Mesenchymal stem cell (in vitro differentiated cells and primary cell): Measurements from ENCODE around the gene UGT1A8.

Experiments used
- DNase-seq: peaks from one replicate; pipeline ENCODE4 v3.0.0-alpha.2; 2013
- H2AFZ ChIP-seq: one replicate; pipeline ENCODE4 v1.6.1; 2013; ENCODE audit warnings: low read depth, mild to moderate bottlenecking, control low read depth, inconsistent platforms, low read length, moderate library complexity
- H2AK5ac ChIP-seq: 2 replicates; pipeline ENCODE4 v1.6.1; 2013; ENCODE audit warnings: low read length, moderate library complexity, mild to moderate bottlenecking, inconsistent platforms; ENCODE audit not compliant: severe bottlenecking
- H2BK120ac ChIP-seq: one replicate; pipeline ENCODE4 v1.6.1; 2013; ENCODE audit warnings: low read depth, mild to moderate bottlenecking, inconsistent platforms, low read length, moderate library complexity
- H2BK12ac ChIP-seq, 2 experiments: one replicate each; pipeline ENCODE4 v1.6.1; 2013; ENCODE audit warnings: inconsistent platforms in 2 of 2, low read length in 2 of 2, mild to moderate bottlenecking in 2 of 2, moderate library complexity in 2 of 2, control low read depth in 1 of 2
- H2BK15ac ChIP-seq: one replicate; pipeline ENCODE4 v1.6.1; 2013; ENCODE audit warnings: mild to moderate bottlenecking, low read depth, inconsistent platforms; ENCODE audit not compliant: poor library complexity, severe bottlenecking
- H2BK5ac ChIP-seq: 2 replicates; pipeline ENCODE4 v1.6.1; 2013; ENCODE audit warnings: low read depth, mild to moderate bottlenecking, low read length, control low read depth, inconsistent platforms; ENCODE audit not compliant: poor library complexity, severe bottlenecking
- H3K14ac ChIP-seq, 2 experiments: one replicate each; pipeline ENCODE4 v1.6.1; 2013; ENCODE audit warnings: inconsistent platforms in 2 of 2, low read length in 2 of 2, control low read depth in 1 of 2, mild to moderate bottlenecking in 1 of 2, moderate library complexity in 1 of 2
- H3K18ac ChIP-seq, 2 experiments: one replicate each; pipeline ENCODE4 v1.6.1; 2013; ENCODE audit warnings: inconsistent platforms in 2 of 2, low read length in 2 of 2, control low read depth in 1 of 2, low read depth in 1 of 2, mild to moderate bottlenecking in 1 of 2
- H3K23ac ChIP-seq, 2 experiments: one replicate each; pipeline ENCODE4 v1.6.1; 2013; ENCODE audit warnings: inconsistent platforms in 2 of 2, low read length in 2 of 2, mild to moderate bottlenecking in 2 of 2, moderate library complexity in 2 of 2, control low read depth in 1 of 2
- H3K27ac ChIP-seq: 2 replicates; pipeline ENCODE4 v1.5.1; 2013; ENCODE audit warnings: mild to moderate bottlenecking, moderate library complexity, low read length, control low read depth, inconsistent platforms; ENCODE audit not compliant: poor library complexity, severe bottlenecking
- H3K27me3 ChIP-seq, 2 experiments: 2 replicates each; pipeline versions ENCODE4 v1.6.1 to v1.7.0; 2013; ENCODE audit warnings: low read length in 2 of 2, mild to moderate bottlenecking in 2 of 2, moderate library complexity in 2 of 2, control low read depth in 1 of 2, inconsistent platforms in 1 of 2; ENCODE audit not compliant: control insufficient read depth in 1 of 2, insufficient read depth in 1 of 2
- H3K36me3 ChIP-seq, 2 experiments: 2 replicates each; pipeline versions ENCODE4 v1.6.1 to v1.7.0; 2013; ENCODE audit warnings: low read length in 2 of 2, control low read depth in 1 of 2, inconsistent platforms in 1 of 2, low read depth in 1 of 2, mild to moderate bottlenecking in 1 of 2; ENCODE audit not compliant: insufficient read depth in 2 of 2, control insufficient read depth in 1 of 2
- H3K4ac ChIP-seq, 2 experiments: one replicate each; pipeline ENCODE4 v1.6.1; 2013; ENCODE audit warnings: inconsistent platforms in 2 of 2, low read length in 2 of 2, mild to moderate bottlenecking in 2 of 2, moderate library complexity in 2 of 2, control low read depth in 1 of 2, low read depth in 1 of 2
- H3K4me1 ChIP-seq: 2 replicates; pipeline ENCODE4 v1.6.1; 2013; ENCODE audit warnings: low read depth, low read length, control low read depth; ENCODE audit not compliant: control insufficient read depth, insufficient read depth
- H3K4me2 ChIP-seq: 2 replicates; pipeline ENCODE4 v1.6.1; 2013; ENCODE audit warnings: low read length, mild to moderate bottlenecking, inconsistent platforms; ENCODE audit not compliant: poor library complexity, severe bottlenecking
- H3K4me3 ChIP-seq, 2 experiments: 2 replicates each; pipeline versions ENCODE4 v1.5.1 to v1.7.0; 2013; ENCODE audit warnings: low read length in 2 of 2, mild to moderate bottlenecking in 2 of 2, control low read depth in 1 of 2, low read depth in 1 of 2; ENCODE audit not compliant: insufficient read depth in 1 of 2
- H3K79me1 ChIP-seq: replicated peaks from 2 replicates; pipeline ENCODE4 v1.6.1; 2013; ENCODE audit warnings: mild to moderate bottlenecking, control low read depth, low read length, inconsistent platforms; ENCODE audit not compliant: poor library complexity, severe bottlenecking
- H3K9ac ChIP-seq: 2 replicates; pipeline ENCODE4 v1.7.0; 2013; ENCODE audit warnings: mild to moderate bottlenecking, low read length, moderate library complexity
- H3K9me3 ChIP-seq: 2 replicates; pipeline ENCODE4 v1.7.0; 2013; ENCODE audit warnings: mild to moderate bottlenecking, low read length; ENCODE audit not compliant: control insufficient read depth
- H4K8ac ChIP-seq: one replicate; pipeline ENCODE4 v1.6.1; 2013; ENCODE audit warnings: inconsistent platforms, mild to moderate bottlenecking, low read length, moderate library complexity
- H4K91ac ChIP-seq: one replicate; pipeline ENCODE4 v1.6.1; 2013; ENCODE audit warnings: mild to moderate bottlenecking, low read length, inconsistent platforms
- WGBS: methylation state at CpG from one replicate; pipeline ENCODE4 v1.1.7; 2013; ENCODE audit warnings: mixed read lengths; 5-methylcytosine and 5-hydroxymethylcytosine counted together

UGT1A8 gene

GRCh38 chr2:233600386-233600785, 17.0 kb upstream of the UGT1A8 start:
- Histone ChIP-seq H3K4me3 (no peak overlapping the region), H2AFZ (no peak overlapping the region), H3K9ac (no peak overlapping the region), H4K91ac (no peak overlapping the region), H3K4ac (no peak overlapping the region), H2BK15ac (no peak overlapping the region), H3K27ac (no peak overlapping the region), H3K4me2 (no peak overlapping the region), H3K18ac (no peak overlapping the region), H3K9me3 (no peaks in the 10 kb centered on the region), H3K79me1 (no peaks in the 10 kb centered on the region), H3K4me1 (no peaks in the 10 kb centered on the region), H4K8ac (no peak overlapping the region), H2BK5ac (no peak overlapping the region), H3K23ac (no peak overlapping the region), H3K14ac (no peak overlapping the region), H3K27me3 (peaks cover 0 to 8% of the 10 kb centered on the region in 2 experiments), H3K36me3 (no peaks in the 10 kb centered on the region), H2BK120ac (no peak overlapping the region), H2AK5ac (no peak overlapping the region), H2BK12ac (no peak overlapping the region)
- DNase-seq: no peak
- WGBS: 54% methylated on average over 2 of the region's 2 CpGs

GRCh38 chr2:233602076-233602475, 15.4 kb upstream of the UGT1A8 start:
- Histone ChIP-seq H2BK5ac (no peak overlapping the region), H2BK15ac (no peak overlapping the region), H2AK5ac (no peak overlapping the region), H3K9ac (no peak overlapping the region), H3K4ac (no peak overlapping the region), H3K4me2 (no peak overlapping the region), H3K79me1 (no peaks in the 10 kb centered on the region), H2AFZ (no peak overlapping the region), H3K18ac (no peak overlapping the region), H3K4me1 (no peaks in the 10 kb centered on the region), H3K23ac (no peak overlapping the region), H3K27me3 (peaks cover 0 to 12% of the 10 kb centered on the region in 2 experiments), H3K9me3 (no peaks in the 10 kb centered on the region), H3K27ac (no peak overlapping the region), H3K36me3 (no peaks in the 10 kb centered on the region), H4K8ac (no peak overlapping the region), H3K4me3 (no peak overlapping the region), H2BK12ac (no peak overlapping the region), H4K91ac (no peak overlapping the region), H2BK120ac (no peak overlapping the region), H3K14ac (no peak overlapping the region)
- 69% methylated on average over 1 of the region's 1 CpG for WGBS
- DNase-seq: no peak

- Histone ChIP-seq H3K9ac (no peak overlapping the region), H2BK12ac (no peak overlapping the region), H3K4me2 (no peak overlapping the region), H3K18ac (no peak overlapping the region), H2AK5ac (no peak overlapping the region), H4K91ac (no peak overlapping the region), H3K27me3 (peaks cover 0 to 12% of the 10 kb centered on the region in 2 experiments), H3K9me3 (no peaks in the 10 kb centered on the region), H3K36me3 (no peaks in the 10 kb centered on the region), H3K27ac (no peak overlapping the region), H3K23ac (no peak overlapping the region), H2BK5ac (no peak overlapping the region), H2BK15ac (no peak overlapping the region), H2AFZ (no peak overlapping the region), H2BK120ac (no peak overlapping the region), H3K4me1 (no peaks in the 10 kb centered on the region), H3K4me3 (no peak overlapping the region), H4K8ac (no peak overlapping the region), H3K4ac (no peak overlapping the region), H3K79me1 (no peaks in the 10 kb centered on the region), H3K14ac (no peak overlapping the region)
- no peak for DNase-seq
- WGBS: 27% methylated on average over 2 of the region's 4 CpGs
Observed at GRCh38 chr2:233603520-233603919, 13.9 kb upstream of the UGT1A8 start.

- no peak overlapping the region for H3K4me2 ChIP-seq
- H3K4me1 ChIP-seq: no peaks in the 10 kb centered on the region
- no peak overlapping the region for H3K4me3 ChIP-seq
- no peak overlapping the region for H3K27ac ChIP-seq
- no peak overlapping the region for H2AK5ac ChIP-seq
- H3K23ac ChIP-seq: no peak overlapping the region
- no peaks in the 10 kb centered on the region for H3K9me3 ChIP-seq
- no peak overlapping the region for H3K9ac ChIP-seq
- no peak for DNase-seq
- H2BK120ac ChIP-seq: no peak overlapping the region
- H2BK12ac ChIP-seq: no peak overlapping the region
- H2AFZ ChIP-seq: no peak overlapping the region
- no peaks in the 10 kb centered on the region for H3K79me1 ChIP-seq
- H3K27me3 ChIP-seq: peaks cover 0 to 12% of the 10 kb centered on the region in 2 experiments
- no peaks in the 10 kb centered on the region for H3K36me3 ChIP-seq
- no peak overlapping the region for H2BK15ac ChIP-seq
- no peak overlapping the region for H3K4ac ChIP-seq
- no peak overlapping the region for H2BK5ac ChIP-seq
- H4K8ac ChIP-seq: no peak overlapping the region
- WGBS: 70% methylated on average over 3 of the region's 3 CpGs
- no peak overlapping the region for H3K14ac ChIP-seq
- H3K18ac ChIP-seq: no peak overlapping the region
- no peak overlapping the region for H4K91ac ChIP-seq
Observed at GRCh38 chr2:233604826-233605225, 12.6 kb upstream of the UGT1A8 start.
